HepG2 (cell line): ENCODE results near the gene TBX6. TPM values are rescaled to one million over a fixed set of nuclear protein-coding genes. Genes with fewer than 3 reads are reported as not detected.
A peak's percentile ranks its signal among the peaks of the same experiment; 100 is the strongest.

Experiments
- ARNTL ChIP-seq: sonication (generic); formaldehyde crosslinking; IDR thresholded peaks from 2 replicates; pipeline ENCODE4 v1.4.0; 2020; ENCODE audit warnings: mild to moderate bottlenecking, missing genetic modification reagents
- ASH2L ChIP-seq: fragments of 300-600, 200-600 bp; sonication (generic); IDR thresholded peaks from 2 replicates; pipeline ENCODE4 v1.7.0; 2017; ENCODE audit warnings: low read depth, mild to moderate bottlenecking, moderate library complexity, mixed read lengths, low read length; ENCODE audit not compliant: insufficient read length
- CEBPZ ChIP-seq: IDR thresholded peaks from 2 replicates; pipeline ENCODE4 v1.6.1; 2012; ENCODE audit warnings: low read length, improper control_type of control experiment
- CHD2 ChIP-seq: IDR thresholded peaks from 2 replicates; pipeline ENCODE4 v1.6.1; 2011; ENCODE audit warnings: low read depth, low read length, improper control_type of control experiment
- CHD4 ChIP-seq: fragments of 200-600 bp; sonication (generic); IDR thresholded peaks from 2 replicates; pipeline ENCODE4 v1.7.0; 2017; ENCODE audit warnings: mild to moderate bottlenecking, low read length, borderline replicate concordance
- DMAP1 ChIP-seq: IDR thresholded peaks from 2 replicates; pipeline ENCODE4 v1.6.1; 2016
- FOXK1 ChIP-seq: sonication (generic); formaldehyde crosslinking; IDR thresholded peaks from 2 replicates; pipeline ENCODE4 v1.4.0; 2020; ENCODE audit warnings: low read depth, missing genetic modification reagents, borderline replicate concordance
- MAZ ChIP-seq, 2 experiments: sonication (generic) in 1 of 2; formaldehyde crosslinking in 1 of 2; IDR thresholded peaks; 2 replicates each; pipeline versions ENCODE4 v1.5.0 to v1.6.1; 2012 to 2020; ENCODE audit warnings: low read depth in 2 of 2, mild to moderate bottlenecking in 2 of 2, borderline replicate concordance in 1 of 2, improper control_type of control experiment in 1 of 2, low read length in 1 of 2, missing genetic modification reagents in 1 of 2, moderate library complexity in 1 of 2
- SIX1 ChIP-seq: sonication (generic); formaldehyde crosslinking; IDR thresholded peaks from 2 replicates; pipeline ENCODE4 v1.4.0; 2020; ENCODE audit warnings: missing genetic modification reagents, borderline replicate concordance
- SMC3 ChIP-seq: IDR thresholded peaks from 2 replicates; pipeline ENCODE4 v1.6.1; 2011; ENCODE audit warnings: low read length, improper control_type of control experiment
- TCF12 ChIP-seq, 2 experiments: fragments of 450-650 bp in 1 of 2; sonication (generic) in 1 of 2; formaldehyde crosslinking in 1 of 2; IDR thresholded peaks; 2 replicates each; pipeline versions ENCODE4 v1.6.1 to v1.8.0; 2017 to 2022; ENCODE audit warnings: antibody characterized with exemption in 1 of 2, mild to moderate bottlenecking in 1 of 2, missing genetic modification reagents in 1 of 2, moderate library complexity in 1 of 2
- USF2 ChIP-seq, 2 experiments: sonication (generic) in 1 of 2; formaldehyde crosslinking in 1 of 2; IDR thresholded peaks; 2 replicates each; pipeline versions ENCODE4 v1.5.1 to v1.6.1; 2011 to 2020; ENCODE audit warnings: borderline replicate concordance in 1 of 2, low read depth in 1 of 2, low read length in 1 of 2, mild to moderate bottlenecking in 1 of 2, missing genetic modification reagents in 1 of 2, moderate library complexity in 1 of 2
- ZFP36L2 ChIP-seq: sonication (generic); formaldehyde crosslinking; IDR thresholded peaks from 2 replicates; pipeline ENCODE4 v1.4.0; 2020; ENCODE audit warnings: missing genetic modification reagents
- ZHX1 ChIP-seq: sonication (generic); formaldehyde crosslinking; IDR thresholded peaks from 2 replicates; pipeline ENCODE4 v1.8.1; 2022; ENCODE audit warnings: low read depth, mild to moderate bottlenecking, missing genetic modification reagents
- ZNF121 ChIP-seq: sonication (generic); formaldehyde crosslinking; IDR thresholded peaks from 2 replicates; pipeline ENCODE4 v1.5.0; 2020; ENCODE audit warnings: mild to moderate bottlenecking, missing genetic modification reagents
- ZNF7 ChIP-seq: IDR thresholded peaks from 2 replicates; pipeline ENCODE4 v1.6.1; 2016; ENCODE audit warnings: missing biosample characterization, missing genetic modification reagents
- ZNF704 ChIP-seq: sonication (generic); formaldehyde crosslinking; IDR thresholded peaks from 2 replicates; pipeline ENCODE4 v1.8.1; 2023; ENCODE audit warnings: mild to moderate bottlenecking, inconsistent platforms, moderate library complexity, missing genetic modification reagents, borderline replicate concordance
- ZNF768 ChIP-seq: sonication (generic); formaldehyde crosslinking; IDR thresholded peaks from 2 replicates; pipeline ENCODE4 v1.4.0; 2020; ENCODE audit warnings: missing genetic modification reagents
- polyA plus RNA-seq, 8 experiments: library from polyadenylated mRNA; depleted of rRNA in 3 of 8; stranded (reverse) in 7 of 8; unstranded in 1 of 8; fragments of >200 nt; fragmentation: Illumina TruSeq in 4 of 8; extraction: Trizol in 4 of 8; gene quantifications; 2 replicates each; pipeline versions ENCODE4 v1.2.1 to v1.2.3, GENCODE V29; 2011 to 2016; ENCODE audit warnings: low read depth in 4 of 8, missing spikeins in 1 of 8, mixed read lengths in 1 of 8; ENCODE audit not compliant: insufficient read depth in 1 of 8
- total RNA-seq, 5 experiments: library from RNA; depleted of rRNA; stranded (reverse); fragments of >200 nt; fragmentation: Illumina TruSeq; extraction: Trizol; gene quantifications; 2 replicates each; pipeline ENCODE4 v1.2.3, GENCODE V29; 2016; ENCODE audit warnings: low read depth in 1 of 5

The TBX6 gene
- total and polyA plus RNA-seq, 2 of the 13 experiments (the other 11 are each of a cell fraction or from before 2014, with no cell fraction given), result 0.24 to 0.42 TPM

DNA sequence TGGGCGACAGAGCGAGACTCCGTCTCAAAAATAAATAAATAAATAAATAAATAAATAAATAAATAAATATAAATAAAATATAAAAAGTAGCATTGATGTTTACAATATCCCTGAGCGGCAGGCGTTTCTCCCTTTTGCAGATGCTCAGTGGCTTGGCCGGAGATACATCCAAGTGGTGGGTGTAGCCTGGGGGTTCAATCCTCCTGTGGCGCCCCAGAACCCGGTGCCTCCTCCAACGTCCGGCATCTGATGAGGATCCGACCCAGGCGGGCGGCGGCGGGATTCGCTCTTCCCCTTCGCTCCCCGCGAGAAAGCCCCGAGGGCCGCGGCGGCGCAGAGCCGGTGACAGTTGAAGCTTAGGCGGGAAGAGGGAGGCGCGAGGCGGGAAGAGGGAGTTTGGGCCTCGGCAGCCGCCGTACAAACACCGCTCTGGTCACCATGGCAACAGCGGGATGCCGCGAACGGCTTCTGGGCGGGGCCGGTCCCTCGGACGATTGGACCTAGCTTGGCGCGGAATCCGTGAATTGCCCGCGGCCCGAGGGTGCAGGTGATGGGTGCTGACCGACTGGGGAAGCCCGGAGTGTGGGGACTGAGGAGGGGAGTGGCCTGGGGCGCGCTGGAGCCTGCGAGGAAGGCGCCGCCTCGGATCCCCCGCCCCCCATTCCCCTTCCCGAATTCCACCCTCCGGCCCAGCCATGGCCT, 38.9 kb downstream of the TBX6 start (continued):
- TF ChIP-seq CHD4, result no peak
- TF ChIP-seq ARNTL (CRISPR knock-in tag), result peak; percentile 65; the same call in 1 of the 2 replicates
- no peak for TF ChIP-seq TCF12 (IDR thresholded peaks at IDR 0.05)
- no peak; the same call in 1 of the 2 replicates for TF ChIP-seq TCF12 (CRISPR knock-in tag; IDR thresholded peaks at IDR 0.05)
- TF ChIP-seq ASH2L, result peak; percentile 44
- peak; percentile 87 for TF ChIP-seq ZHX1 (CRISPR knock-in tag)
- 0 out of 2 replicates have a peak, but pooled peaks have one; percentile 30 for TF ChIP-seq ZNF121 (CRISPR knock-in tag)
- peak; percentile 8; the same call in 1 of the 2 replicates for TF ChIP-seq ZNF7 (CRISPR knock-in tag)
- TF ChIP-seq ZNF768, result peak; percentile 77
- TF ChIP-seq MAZ (IDR thresholded peaks at IDR 0.05; ENCODE audit: borderline replicate concordance, low read depth, low read length), result peak; percentile 54; the same call in 1 of the 2 replicates
- TF ChIP-seq MAZ (CRISPR knock-in tag; IDR thresholded peaks at IDR 0.05; ENCODE audit: low read depth), result peak; percentile 96
- TF ChIP-seq FOXK1, result peak; percentile 90; the same call in 1 of the 2 replicates
- peak; percentile 78 for TF ChIP-seq CHD2
- TF ChIP-seq ZNF704 (CRISPR knock-in tag), result peak; percentile 76
- no peak for TF ChIP-seq SMC3
- peak; percentile 33; the same call in 1 of the 2 replicates for TF ChIP-seq SIX1
- no peak for TF ChIP-seq CEBPZ
- peak; percentile 80; the same call in 1 of the 2 replicates for TF ChIP-seq DMAP1
- peak; percentile 90; the same call in 1 of the 2 replicates for TF ChIP-seq ZFP36L2 (CRISPR knock-in tag)
- no peak for TF ChIP-seq USF2 (IDR thresholded peaks at IDR 0.05; ENCODE audit: low read depth, low read length)
- no peak; the same call in 1 of the 2 replicates for TF ChIP-seq USF2 (CRISPR knock-in tag; IDR thresholded peaks at IDR 0.05; ENCODE audit: borderline replicate concordance)
